ENCODE results near the gene INTS6.

INTS6 gene

DNA sequence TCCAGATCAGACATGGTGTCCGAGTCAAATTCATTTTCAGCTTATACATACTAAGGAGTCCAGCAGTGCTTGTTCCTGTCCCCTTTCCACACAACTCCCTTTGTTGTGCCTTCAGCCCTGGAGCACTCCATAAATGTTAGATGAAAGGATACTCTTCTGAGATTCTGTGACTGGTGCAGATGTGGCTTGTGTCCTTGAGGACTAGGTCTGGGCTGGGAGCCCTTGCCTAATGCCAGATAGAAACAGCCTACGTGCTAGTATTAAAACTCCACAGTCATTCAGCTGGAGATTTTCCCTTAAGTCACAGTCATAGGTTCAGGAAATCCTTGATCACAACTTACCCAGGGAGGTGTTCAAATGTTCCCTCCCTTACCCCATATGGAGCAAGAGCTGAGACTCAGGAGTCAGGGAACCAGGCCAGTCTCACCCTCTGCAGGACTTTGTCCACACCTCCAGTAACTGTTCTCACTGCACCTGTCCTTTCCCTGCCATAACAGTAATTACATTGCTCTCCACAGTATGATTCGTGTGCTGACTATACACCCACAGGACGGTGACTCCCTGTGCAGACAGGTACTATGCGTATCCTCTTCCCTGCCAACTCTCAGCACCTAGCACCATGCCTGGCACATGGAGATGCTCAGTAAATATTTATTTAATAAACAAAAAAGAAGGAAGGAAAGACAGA lies 128.9 kb downstream of the INTS6 start:
- H3K9me3 ChIP-seq (ENCODE audit: control extremely low read depth in 1 of 5, control insufficient read depth in 4 of 5, insufficient read depth in 2 of 5, low read depth in 1 of 5, low read length in 4 of 5) = no peaks in the 10 kb centered on the region
- H3K27ac ChIP-seq (ENCODE audit: insufficient read depth in 1 of 2, low read depth in 1 of 2, low read length in 2 of 2, poor library complexity in 1 of 2, severe bottlenecking in 2 of 2) = no peak overlapping the region
- 100% methylated on average over 1 of the region's 5 CpGs for WGBS (ENCODE audit: insufficient coverage)
- POLR2A ChIA-PET = no interaction called here
- no peaks in the 10 kb centered on the region for H3K27me3 ChIP-seq (replicated peaks in 2 of 5; ENCODE audit: control insufficient read depth in 4 of 5, insufficient read depth in 5 of 5, low read length in 4 of 5)
- peaks cover 0 to 4% (median 1%) of the 10 kb centered on the region in 4 experiments for H3K4me1 ChIP-seq (ENCODE audit: control extremely low read depth in 1 of 4, control insufficient read depth in 4 of 4, insufficient read depth in 4 of 4, low read length in 3 of 4)
- no peak overlapping the region for H3K4me3 ChIP-seq (ENCODE audit: control insufficient read depth in 1 of 7, extremely low read depth in 1 of 7, insufficient read depth in 4 of 7, low read depth in 2 of 7, low read length in 6 of 7)
- H3K36me3 ChIP-seq (ENCODE audit: control insufficient read depth in 4 of 4, insufficient read depth in 4 of 4, low read length in 3 of 4) = no peaks in the 10 kb centered on the region
- CTCF ChIA-PET = no interaction called here
- no peak for DNase-seq

DNA sequence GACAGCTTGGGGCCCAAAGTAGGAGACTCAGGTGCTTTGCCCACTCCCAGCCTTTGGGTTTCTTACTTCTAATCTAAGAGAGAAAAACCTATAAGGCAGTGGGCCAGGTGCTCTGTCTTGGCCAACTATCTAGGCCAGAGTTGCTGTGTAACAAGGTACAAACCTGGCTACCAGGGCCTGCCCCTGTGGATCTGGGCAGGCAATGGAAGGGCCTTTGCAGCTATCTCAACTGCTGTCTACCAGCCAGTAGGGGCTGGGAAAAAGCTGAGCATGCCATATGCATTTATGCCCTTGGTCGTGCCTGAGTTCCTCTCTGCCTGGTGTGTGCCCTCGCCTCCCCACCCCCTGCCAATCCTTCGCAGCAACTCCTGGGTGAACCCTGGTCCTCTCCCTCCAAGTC lies 130.0 kb downstream of the INTS6 start:
- ChIA-PET POLR2A (no interaction called here), CTCF (interaction anchor here (1.7 to 2.1 kb wide), 2 partner anchors 18 to 37 kb away, joined by 5 to 7 read pairs; no protein-coding TSS in a partner anchor)
- no peak for DNase-seq
- Histone ChIP-seq H3K4me1 (ENCODE audit: control extremely low read depth in 1 of 4, control insufficient read depth in 4 of 4, insufficient read depth in 4 of 4, low read length in 3 of 4) (peaks cover 0 to 4% (median 0%) of the 10 kb centered on the region in 4 experiments), H3K27ac (ENCODE audit: insufficient read depth in 1 of 2, low read depth in 1 of 2, low read length in 2 of 2, poor library complexity in 1 of 2, severe bottlenecking in 2 of 2) (no peak overlapping the region), H3K9me3 (ENCODE audit: control extremely low read depth in 1 of 5, control insufficient read depth in 4 of 5, insufficient read depth in 2 of 5, low read depth in 1 of 5, low read length in 4 of 5) (no peaks in the 10 kb centered on the region), H3K27me3 (replicated peaks in 2 of 5; ENCODE audit: control insufficient read depth in 4 of 5, insufficient read depth in 5 of 5, low read length in 4 of 5) (no peaks in the 10 kb centered on the region), H3K4me3 (ENCODE audit: control insufficient read depth in 1 of 7, extremely low read depth in 1 of 7, insufficient read depth in 4 of 7, low read depth in 2 of 7, low read length in 6 of 7) (no peak overlapping the region), H3K36me3 (ENCODE audit: control insufficient read depth in 4 of 4, insufficient read depth in 4 of 4, low read length in 3 of 4) (no peaks in the 10 kb centered on the region)
- WGBS (ENCODE audit: insufficient coverage) = 93% methylated on average over 3 of the region's 3 CpGs

DNA sequence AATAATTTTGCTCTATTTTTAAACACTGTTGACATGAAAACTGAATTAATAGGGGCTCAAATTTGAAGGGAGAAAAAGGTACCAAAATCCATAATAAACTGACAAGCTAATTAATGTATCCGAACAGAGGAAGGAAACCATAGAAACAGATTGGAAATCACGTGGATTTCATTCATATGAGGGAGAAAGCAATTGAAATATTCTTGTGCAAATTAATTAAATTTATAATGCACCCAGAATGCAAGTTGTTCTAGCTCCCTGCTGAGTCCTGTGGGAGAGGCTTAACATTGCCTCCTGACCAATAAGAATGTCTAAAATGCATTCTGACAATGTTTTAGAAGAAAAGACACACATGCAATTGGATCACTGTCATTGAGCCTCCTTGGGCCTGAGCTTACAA lies 131.0 kb downstream of the INTS6 start:
- H3K27ac ChIP-seq (ENCODE audit: insufficient read depth in 1 of 2, low read depth in 1 of 2, low read length in 2 of 2, poor library complexity in 1 of 2, severe bottlenecking in 2 of 2) = no peak overlapping the region
- H3K9me3 ChIP-seq (ENCODE audit: control extremely low read depth in 1 of 5, control insufficient read depth in 4 of 5, insufficient read depth in 2 of 5, low read depth in 1 of 5, low read length in 4 of 5) = no peaks in the 10 kb centered on the region
- no peaks in the 10 kb centered on the region for H3K27me3 ChIP-seq (replicated peaks in 2 of 5; ENCODE audit: control insufficient read depth in 4 of 5, insufficient read depth in 5 of 5, low read length in 4 of 5)
- no peak for DNase-seq
- ChIA-PET CTCF (interaction anchor here (0.6 to 2.1 kb wide), 5 partner anchors 8 to 95 kb away, joined by 3 to 7 read pairs (median 4); no protein-coding TSS in a partner anchor), POLR2A (no interaction called here)
- H3K36me3 ChIP-seq (ENCODE audit: control insufficient read depth in 4 of 4, insufficient read depth in 4 of 4, low read length in 3 of 4) = no peaks in the 10 kb centered on the region
- no peaks in the 10 kb centered on the region for H3K4me1 ChIP-seq (ENCODE audit: control extremely low read depth in 1 of 4, control insufficient read depth in 4 of 4, insufficient read depth in 4 of 4, low read length in 3 of 4)
- no CpG with 5 or more reads among the region's 2 CpGs for WGBS (ENCODE audit: insufficient coverage)
- H3K4me3 ChIP-seq (ENCODE audit: control insufficient read depth in 1 of 7, extremely low read depth in 1 of 7, insufficient read depth in 4 of 7, low read depth in 2 of 7, low read length in 6 of 7) = no peak overlapping the region

- H3K27ac ChIP-seq (ENCODE audit: insufficient read depth in 1 of 2, low read depth in 1 of 2, low read length in 2 of 2, poor library complexity in 1 of 2, severe bottlenecking in 2 of 2) = no peak overlapping the region
- DNase-seq = no peak
Measured at GRCh38 chr13:51318876-51319275, 134.0 kb downstream of the INTS6 start.

GRCh38 chr13:51318015-51318414 lies 134.8 kb downstream of the INTS6 start:
- Histone ChIP-seq H3K4me3 (ENCODE audit: control insufficient read depth in 1 of 7, extremely low read depth in 1 of 7, insufficient read depth in 4 of 7, low read depth in 2 of 7, low read length in 6 of 7) (no peak overlapping the region), H3K27me3 (replicated peaks in 2 of 5; ENCODE audit: control insufficient read depth in 4 of 5, insufficient read depth in 5 of 5, low read length in 4 of 5) (no peaks in the 10 kb centered on the region), H3K9me3 (ENCODE audit: control extremely low read depth in 1 of 5, control insufficient read depth in 4 of 5, insufficient read depth in 2 of 5, low read depth in 1 of 5, low read length in 4 of 5) (no peaks in the 10 kb centered on the region), H3K4me1 (ENCODE audit: control extremely low read depth in 1 of 4, control insufficient read depth in 4 of 4, insufficient read depth in 4 of 4, low read length in 3 of 4) (peaks cover 0 to 18% (median 10%) of the 10 kb centered on the region in 4 experiments), H3K27ac (ENCODE audit: insufficient read depth in 1 of 2, low read depth in 1 of 2, low read length in 2 of 2, poor library complexity in 1 of 2, severe bottlenecking in 2 of 2) (no peak overlapping the region), H3K36me3 (ENCODE audit: control insufficient read depth in 4 of 4, insufficient read depth in 4 of 4, low read length in 3 of 4) (no peaks in the 10 kb centered on the region)
- WGBS (ENCODE audit: insufficient coverage) = 100% methylated on average over 1 of the region's 2 CpGs
- DNase-seq = no peak
- POLR2A ChIA-PET = no interaction called here
- CTCF ChIA-PET = no interaction called here

More at GRCh38 chr13:51318876-51319275, 134.0 kb downstream of the INTS6 start:
- no peaks in the 10 kb centered on the region for H3K9me3 ChIP-seq (ENCODE audit: control extremely low read depth in 1 of 5, control insufficient read depth in 4 of 5, insufficient read depth in 2 of 5, low read depth in 1 of 5, low read length in 4 of 5)
- ChIA-PET CTCF (no interaction called here), POLR2A (no interaction called here)
- no peaks in the 10 kb centered on the region for H3K36me3 ChIP-seq (ENCODE audit: control insufficient read depth in 4 of 4, insufficient read depth in 4 of 4, low read length in 3 of 4)
- H3K4me1 ChIP-seq (ENCODE audit: control extremely low read depth in 1 of 4, control insufficient read depth in 4 of 4, insufficient read depth in 4 of 4, low read length in 3 of 4) = peaks cover 0 to 13% (median 9%) of the 10 kb centered on the region in 4 experiments
- H3K27me3 ChIP-seq (replicated peaks in 2 of 5; ENCODE audit: control insufficient read depth in 4 of 5, insufficient read depth in 5 of 5, low read length in 4 of 5) = no peaks in the 10 kb centered on the region
- H3K4me3 ChIP-seq (ENCODE audit: control insufficient read depth in 1 of 7, extremely low read depth in 1 of 7, insufficient read depth in 4 of 7, low read depth in 2 of 7, low read length in 6 of 7) = no peak overlapping the region
- 100% methylated on average over 3 of the region's 3 CpGs for WGBS (ENCODE audit: insufficient coverage)

DNA sequence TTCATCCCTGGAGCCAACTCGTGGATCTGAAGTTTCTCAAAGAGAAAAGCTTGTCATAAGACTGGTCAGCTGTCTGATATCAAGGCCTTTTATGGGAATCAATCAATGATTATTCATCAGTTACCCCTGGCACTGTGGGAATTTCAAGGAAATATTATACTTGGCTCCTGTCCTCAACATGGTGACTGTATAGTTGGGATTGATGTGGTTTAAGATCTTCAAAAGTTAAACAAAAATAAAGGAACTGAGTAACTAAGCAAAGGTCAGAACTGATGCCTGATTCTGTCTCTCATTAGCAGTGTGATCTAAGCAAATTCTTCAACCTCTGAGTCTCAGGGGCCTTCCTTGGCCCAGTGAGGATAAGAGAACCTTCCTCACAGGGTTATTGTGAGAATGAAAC lies 135.6 kb downstream of the INTS6 start:
- no peak for DNase-seq
- 100% methylated on average over 1 of the region's 1 CpG for WGBS (ENCODE audit: insufficient coverage)
- Histone ChIP-seq H3K4me3 (ENCODE audit: control insufficient read depth in 1 of 7, extremely low read depth in 1 of 7, insufficient read depth in 4 of 7, low read depth in 2 of 7, low read length in 6 of 7) (no peak overlapping the region), H3K36me3 (ENCODE audit: control insufficient read depth in 4 of 4, insufficient read depth in 4 of 4, low read length in 3 of 4) (no peaks in the 10 kb centered on the region), H3K4me1 (ENCODE audit: control extremely low read depth in 1 of 4, control insufficient read depth in 4 of 4, insufficient read depth in 4 of 4, low read length in 3 of 4) (peaks cover 0 to 18% (median 10%) of the 10 kb centered on the region in 4 experiments), H3K27ac (ENCODE audit: insufficient read depth in 1 of 2, low read depth in 1 of 2, low read length in 2 of 2, poor library complexity in 1 of 2, severe bottlenecking in 2 of 2) (no peak overlapping the region), H3K9me3 (ENCODE audit: control extremely low read depth in 1 of 5, control insufficient read depth in 4 of 5, insufficient read depth in 2 of 5, low read depth in 1 of 5, low read length in 4 of 5) (no peaks in the 10 kb centered on the region), H3K27me3 (replicated peaks in 2 of 5; ENCODE audit: control insufficient read depth in 4 of 5, insufficient read depth in 5 of 5, low read length in 4 of 5) (no peaks in the 10 kb centered on the region)
- ChIA-PET CTCF (no interaction called here), POLR2A (no interaction called here)

DNA sequence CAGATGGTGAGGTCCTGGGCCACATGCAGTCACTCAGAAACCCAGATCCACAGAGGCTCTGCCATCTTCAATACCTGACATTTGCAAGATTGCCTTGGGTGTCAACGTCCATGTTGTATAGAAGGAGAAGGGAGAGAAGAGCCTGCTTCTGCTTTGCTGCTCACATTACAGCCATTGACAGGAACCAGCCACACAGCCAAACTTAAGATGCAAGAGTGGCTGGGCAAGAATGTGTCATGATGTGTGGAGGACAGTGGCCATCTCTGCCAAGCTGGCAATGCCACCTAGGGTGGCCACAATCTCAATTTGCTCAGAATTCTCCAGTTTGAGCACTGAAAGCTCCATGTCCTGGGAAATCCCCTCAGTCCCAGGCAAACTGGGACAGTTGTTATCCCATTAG lies 139.2 kb downstream of the INTS6 start:
- H3K4me1 ChIP-seq (ENCODE audit: control extremely low read depth in 1 of 4, control insufficient read depth in 4 of 4, insufficient read depth in 4 of 4, low read length in 3 of 4) = peaks cover 1 to 22% (median 14%) of the 10 kb centered on the region in 4 experiments
- no peak for DNase-seq
- POLR2A ChIA-PET = no interaction called here
- CTCF ChIA-PET = interaction anchor here (0.6 kb wide), 1 partner anchor 104 kb away, joined by 3 read pairs; no protein-coding TSS in a partner anchor
- H3K27ac ChIP-seq (ENCODE audit: insufficient read depth in 1 of 2, low read depth in 1 of 2, low read length in 2 of 2, poor library complexity in 1 of 2, severe bottlenecking in 2 of 2) = no peak overlapping the region
- no peaks in the 10 kb centered on the region for H3K36me3 ChIP-seq (ENCODE audit: control insufficient read depth in 4 of 4, insufficient read depth in 4 of 4, low read length in 3 of 4)
- no peak overlapping the region for H3K4me3 ChIP-seq (ENCODE audit: control insufficient read depth in 1 of 7, extremely low read depth in 1 of 7, insufficient read depth in 4 of 7, low read depth in 2 of 7, low read length in 6 of 7)
- H3K9me3 ChIP-seq (ENCODE audit: control extremely low read depth in 1 of 5, control insufficient read depth in 4 of 5, insufficient read depth in 2 of 5, low read depth in 1 of 5, low read length in 4 of 5) = no peaks in the 10 kb centered on the region
- WGBS (ENCODE audit: insufficient coverage) = 60% methylated on average over 1 of the region's 1 CpG
- no peaks in the 10 kb centered on the region for H3K27me3 ChIP-seq (replicated peaks in 2 of 5; ENCODE audit: control insufficient read depth in 4 of 5, insufficient read depth in 5 of 5, low read length in 4 of 5)

All from common myeloid progenitor, CD34-positive (primary cell).